GM21360 (cell line): Measurements from ENCODE around the gene GPR107.

Source experiments
- ATAC-seq: cut with Tn5 transposase; IDR thresholded peaks from one replicate; pipeline ENCODE4 v1.9.1; 2021; ENCODE audit warnings: mild to moderate bottlenecking, moderate library complexity; ENCODE audit not compliant: unreplicated experiment

GPR107 gene

DNA sequence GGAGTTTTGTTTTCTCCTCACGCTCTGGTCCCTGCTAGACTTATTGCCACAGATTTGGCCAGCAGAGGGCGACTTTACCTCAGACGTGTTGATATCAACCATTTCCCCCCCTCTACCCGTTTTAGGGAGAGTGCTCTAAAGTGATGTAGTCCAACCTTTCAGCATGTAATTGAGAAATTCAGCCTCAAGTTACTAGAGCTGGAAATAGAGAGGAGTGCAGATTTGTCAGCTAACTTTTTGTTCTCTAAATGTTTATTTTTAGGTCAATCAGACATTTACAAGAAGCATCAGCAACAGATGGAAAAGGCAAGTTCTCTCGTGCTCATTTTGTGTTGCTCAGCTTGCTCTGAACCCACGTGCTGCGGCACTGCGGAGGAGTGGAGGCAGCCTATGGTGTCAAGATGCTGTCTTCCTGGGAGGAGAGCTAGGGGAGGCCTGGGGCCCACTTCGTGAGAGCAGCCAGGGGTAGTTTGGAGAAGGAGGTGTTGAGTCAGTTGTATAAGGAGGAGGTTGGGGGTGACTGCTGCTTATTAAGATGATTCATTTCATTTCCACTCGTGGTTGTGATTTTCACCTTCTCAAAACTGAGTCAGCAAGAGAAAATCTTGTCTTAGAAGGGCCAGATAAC is 53.6 kb downstream of the GPR107 start:
- no peak for ATAC-seq

DNA sequence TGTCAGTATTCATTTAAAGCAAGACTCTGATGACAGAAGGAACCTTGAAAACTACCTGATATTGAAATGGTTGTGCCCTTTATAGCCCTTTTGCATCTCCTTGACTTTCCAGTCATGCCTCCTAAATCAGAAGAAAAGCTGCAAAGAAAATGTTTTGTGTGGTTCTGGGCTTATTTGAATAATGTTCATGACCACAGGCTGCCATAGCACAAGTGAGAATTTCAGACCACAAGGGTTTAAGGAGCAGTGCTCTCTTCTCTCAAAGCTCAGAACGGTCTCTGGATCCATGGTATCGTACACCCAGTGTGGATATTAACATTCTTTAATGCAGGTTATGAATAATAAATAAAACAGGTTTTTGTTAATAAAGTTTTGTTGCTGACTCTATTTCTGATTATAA is 54.2 kb downstream of the GPR107 start:
- ATAC-seq, result no peak

DNA sequence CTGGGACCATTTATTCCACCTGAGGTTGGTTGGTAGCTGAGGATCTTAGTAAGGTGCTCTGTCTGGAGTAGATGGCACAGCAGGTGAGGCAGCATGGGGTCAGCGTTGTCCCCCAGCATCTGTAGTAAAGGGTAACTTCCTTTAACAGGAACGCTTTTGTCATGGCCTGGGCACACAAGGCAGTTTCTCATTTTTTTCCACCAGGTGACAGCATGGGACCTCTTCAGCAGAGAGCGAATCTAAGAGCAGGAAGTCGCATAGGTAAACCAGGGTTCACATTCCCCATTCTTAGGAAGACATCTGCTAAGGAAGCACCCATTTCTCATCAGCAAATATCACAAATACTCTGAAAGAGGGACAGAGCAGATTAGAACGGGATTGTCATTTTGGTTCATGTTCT is 56.5 kb downstream of the GPR107 start:
- ATAC-seq, result no peak

DNA sequence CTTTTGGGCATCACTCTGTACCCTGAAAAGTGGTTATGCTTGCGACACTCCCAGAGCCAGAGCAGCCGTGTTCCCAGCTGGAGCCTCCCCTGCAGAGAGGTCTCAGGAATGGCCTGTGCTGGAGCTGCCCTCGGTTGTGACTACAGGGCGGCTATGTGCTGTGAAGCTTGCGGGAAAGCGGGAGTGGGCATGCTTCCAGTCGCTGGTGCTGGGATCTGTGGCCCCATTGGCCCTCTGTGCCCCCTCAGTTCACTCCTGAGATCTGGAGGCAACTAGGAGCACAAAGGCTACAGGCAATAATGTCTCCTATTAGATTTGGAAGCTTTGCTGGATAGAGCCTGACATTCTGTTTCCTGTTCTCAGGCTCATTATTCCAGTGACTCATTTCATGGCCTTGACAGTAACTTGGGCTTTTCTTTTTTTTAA is 56.9 kb downstream of the GPR107 start:
- ATAC-seq, result no peak

DNA sequence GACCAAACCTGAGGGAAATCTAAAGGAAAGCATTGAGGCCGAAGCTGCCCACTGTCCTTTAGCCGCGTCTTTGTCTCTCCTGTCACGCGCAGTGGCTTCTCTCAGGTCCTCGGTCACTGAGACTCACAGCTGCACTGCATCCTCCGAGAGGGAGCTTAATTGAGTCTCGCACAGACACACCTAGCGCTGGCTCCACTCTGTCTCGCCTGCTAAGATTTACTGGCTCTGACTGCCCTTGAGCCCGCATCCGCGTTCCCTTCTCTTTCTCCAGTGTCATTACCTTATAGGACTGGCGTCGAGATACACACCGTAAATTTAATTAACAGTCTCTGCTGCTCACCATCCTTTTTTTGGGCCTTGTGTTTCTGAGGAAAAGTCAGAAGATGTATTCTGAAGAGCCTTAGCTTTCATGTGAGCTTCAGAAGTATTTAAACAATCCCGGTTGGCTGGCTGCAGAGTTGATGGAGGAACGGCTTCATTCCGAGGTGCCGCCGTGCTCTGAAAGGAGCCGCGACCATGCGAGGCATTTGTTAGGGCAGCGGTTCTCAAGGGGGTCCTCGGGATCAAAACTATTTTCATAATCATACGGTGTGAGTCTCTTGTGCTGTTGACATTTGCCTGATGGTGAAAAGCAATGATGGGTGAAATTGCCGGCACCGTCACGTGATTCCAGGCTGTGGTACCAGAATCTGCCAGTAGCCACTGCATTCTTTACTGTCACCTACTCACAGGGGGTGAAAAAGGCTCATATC is 58.3 kb downstream of the GPR107 start:
- ATAC-seq, result no peak

DNA sequence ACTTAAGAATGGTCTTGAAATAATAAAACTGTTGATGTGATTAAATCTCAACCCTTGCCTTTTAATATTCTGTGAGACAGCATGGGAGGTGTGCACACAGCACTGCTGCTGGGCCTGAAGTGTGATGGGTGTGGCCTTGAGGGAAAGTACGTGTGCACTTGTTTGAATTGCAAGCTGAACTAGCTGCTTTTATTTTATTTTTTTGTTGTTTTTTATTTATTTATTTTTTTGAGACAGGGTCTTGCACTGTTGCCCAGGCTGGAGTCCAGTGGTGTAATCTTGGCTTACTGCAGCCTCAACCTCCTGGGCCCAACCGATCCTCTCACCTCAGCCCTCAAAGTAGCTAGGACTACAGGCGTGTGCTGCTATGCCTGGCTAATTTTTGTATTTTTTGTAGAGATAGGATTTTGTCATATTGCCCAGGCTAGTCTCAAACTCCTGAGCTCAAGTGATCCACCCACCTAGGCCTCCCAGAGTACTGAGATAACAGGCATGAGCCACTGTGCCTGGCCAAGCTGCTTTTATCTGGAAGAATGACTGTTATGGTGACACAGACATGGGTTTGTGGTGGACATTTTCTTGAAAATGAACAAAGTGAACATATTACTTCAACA is 58.9 kb downstream of the GPR107 start:
- ATAC-seq, result no peak

DNA sequence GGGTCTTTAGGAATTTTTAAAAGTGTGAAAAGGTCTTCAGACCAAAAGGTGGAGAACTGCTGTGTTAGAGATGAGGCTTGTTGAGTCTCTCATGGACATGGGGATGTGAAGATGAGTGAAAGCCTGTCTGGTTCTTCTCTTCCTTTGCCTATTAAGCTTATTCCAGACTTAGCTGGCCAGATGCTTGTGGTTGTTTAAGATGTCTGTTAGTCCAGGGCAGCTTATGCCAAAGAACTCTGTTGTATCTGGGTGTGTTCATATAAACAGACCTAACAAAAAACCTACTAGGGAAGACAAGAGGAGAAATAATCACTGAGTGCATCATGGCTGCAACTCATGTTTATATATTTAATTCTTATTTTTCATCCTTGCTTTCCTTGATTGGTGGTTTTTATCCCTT is 61.0 kb downstream of the GPR107 start:
- ATAC-seq, result no peak

DNA sequence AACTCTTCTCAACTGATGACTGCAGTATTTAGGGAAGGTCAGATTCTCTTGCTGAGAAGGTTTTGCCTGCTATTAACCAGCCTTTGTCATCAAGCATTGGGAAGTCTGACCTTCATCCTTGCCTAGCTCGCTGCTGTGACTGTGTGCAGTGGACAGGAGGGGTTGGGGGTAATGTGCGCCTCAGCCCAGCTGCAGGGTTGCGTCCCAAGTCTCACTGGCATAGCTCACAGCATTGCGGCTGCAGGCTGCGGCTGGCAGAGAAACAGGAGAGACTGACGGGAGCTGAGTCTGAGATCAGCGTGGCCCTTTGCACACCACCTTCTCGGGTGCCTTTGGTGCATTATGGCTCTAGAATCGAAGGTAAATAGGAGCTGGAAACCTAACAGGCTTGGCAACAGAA is 62.6 kb downstream of the GPR107 start:
- ATAC-seq, result no peak

DNA sequence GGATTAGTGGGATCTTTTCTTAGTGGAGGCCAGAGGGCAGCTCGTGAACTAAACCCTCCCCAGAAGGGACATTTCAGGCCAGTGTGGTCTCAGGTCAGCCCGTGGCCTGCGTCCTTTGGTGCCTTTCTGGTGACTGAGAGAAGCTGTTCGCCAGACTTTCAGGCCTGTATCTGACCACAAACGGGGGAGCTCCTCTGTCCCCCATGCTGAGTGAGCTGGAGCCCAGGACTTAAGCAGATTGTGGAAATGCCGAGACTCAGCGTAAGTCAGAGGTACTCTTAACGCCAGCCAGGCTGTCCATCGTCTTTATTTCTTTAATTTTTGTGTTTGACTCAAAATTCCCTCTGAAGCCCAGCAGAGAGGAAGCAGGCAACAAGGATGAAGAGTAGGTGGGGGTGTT is 63.7 kb downstream of the GPR107 start:
- no peak for ATAC-seq

DNA sequence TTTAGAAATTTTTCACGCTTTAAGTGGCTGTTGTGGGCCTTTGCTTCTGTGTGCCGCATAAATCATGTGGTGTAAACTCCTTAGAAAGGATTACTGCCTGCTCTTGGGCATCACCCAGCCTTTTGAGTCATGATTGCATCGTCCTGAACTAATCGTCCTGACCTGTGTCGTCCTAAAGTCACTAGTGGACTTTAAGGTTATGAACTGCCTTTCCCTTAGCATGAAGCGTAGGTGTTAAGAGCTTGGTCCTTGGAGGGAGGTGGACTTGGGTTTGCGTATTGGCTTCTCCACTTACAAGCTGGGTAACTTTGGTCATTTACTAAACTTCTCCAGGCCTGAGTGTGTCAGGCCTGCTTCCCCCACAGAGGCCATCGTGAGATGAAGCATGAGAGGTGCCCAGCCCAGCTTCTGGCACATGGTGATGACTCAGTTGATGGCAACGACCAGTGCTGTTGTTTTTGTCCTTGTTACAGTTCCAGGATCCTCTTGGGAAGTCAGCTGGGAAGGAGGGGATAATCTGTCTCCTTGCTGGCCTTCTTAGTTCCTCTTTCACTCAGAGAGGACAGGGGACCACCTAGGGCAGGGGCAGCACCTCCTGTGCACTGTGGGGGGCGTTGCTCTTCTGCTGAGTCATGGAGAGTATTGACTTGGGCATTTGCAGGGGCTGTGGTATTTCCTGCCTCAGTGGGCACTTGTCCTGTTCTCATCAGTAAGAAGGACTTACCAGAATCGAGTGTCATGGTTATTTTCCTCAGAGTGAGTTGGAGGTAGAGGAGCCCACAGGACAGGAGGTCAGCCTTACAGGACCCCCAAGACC is 64.3 kb downstream of the GPR107 start:
- no peak for ATAC-seq

DNA sequence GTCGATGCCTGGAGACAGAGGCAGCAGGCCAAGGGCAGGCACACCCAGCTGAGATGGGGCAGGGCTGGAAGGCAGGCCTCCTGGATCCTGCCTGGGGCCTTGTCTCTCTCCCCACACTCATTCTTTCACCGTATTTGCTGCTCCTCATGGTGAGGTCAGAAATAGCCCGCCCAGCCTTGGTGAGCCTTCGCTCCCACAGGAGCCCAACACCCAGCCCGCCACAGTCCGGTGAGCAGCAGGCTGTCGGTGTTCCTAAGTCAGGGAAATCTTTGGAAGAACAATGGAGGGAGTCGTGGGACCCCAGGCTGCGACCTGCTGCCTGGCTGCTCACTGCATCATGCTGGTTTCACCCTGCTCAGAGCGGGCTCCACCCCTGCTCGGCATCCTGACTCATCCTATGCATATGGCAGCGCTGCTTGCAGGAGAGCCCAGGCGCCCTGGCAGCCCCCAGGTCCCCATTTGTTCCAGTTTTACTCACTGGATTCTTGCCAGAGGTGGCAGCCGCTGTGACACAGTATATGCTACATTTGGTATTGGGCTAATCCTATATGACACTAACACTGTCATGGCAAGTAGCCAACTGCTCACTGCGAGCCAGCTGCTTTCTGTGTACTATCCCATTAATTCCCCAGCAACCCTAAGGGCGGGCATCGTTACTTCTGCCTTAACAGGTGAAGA is 65.3 kb downstream of the GPR107 start:
- ATAC-seq, result no peak

DNA sequence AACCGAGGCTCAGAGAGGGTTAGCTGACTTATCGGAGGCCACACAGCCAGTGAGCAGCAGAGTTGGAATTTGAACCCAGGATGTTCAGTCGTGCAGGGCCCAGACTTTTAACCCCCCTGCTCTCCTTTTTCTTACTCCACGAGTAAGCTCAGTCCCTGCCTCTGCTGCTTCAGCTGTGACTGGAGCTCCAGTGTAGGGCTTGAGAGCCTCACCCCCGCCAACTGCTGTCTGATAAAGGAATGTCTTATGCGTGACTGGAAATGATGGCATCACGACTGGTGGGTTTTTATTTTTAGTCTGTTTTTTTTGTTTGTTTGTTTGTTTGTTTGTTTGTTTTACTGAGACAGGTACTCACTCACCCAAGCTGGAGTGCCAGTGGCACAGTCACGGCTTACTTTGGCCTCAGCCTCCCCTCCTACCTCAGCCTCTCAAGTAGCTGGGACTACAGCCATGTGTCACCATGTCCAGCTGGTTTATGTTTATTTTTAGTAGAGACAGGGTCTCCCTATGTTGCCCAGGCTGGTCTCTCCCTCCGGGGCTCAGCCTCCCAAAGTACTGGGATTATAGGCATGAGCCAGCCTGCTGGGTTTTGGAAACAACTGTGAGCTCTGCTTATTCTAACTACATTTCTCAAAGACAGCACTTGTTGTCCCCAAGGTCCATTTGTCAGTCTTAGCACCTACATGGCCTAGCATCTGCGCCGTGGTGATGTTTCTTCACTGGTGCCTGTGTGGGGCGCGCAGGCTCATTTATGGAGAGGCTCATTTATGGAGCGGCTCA is 66.0 kb downstream of the GPR107 start:
- no peak for ATAC-seq

DNA sequence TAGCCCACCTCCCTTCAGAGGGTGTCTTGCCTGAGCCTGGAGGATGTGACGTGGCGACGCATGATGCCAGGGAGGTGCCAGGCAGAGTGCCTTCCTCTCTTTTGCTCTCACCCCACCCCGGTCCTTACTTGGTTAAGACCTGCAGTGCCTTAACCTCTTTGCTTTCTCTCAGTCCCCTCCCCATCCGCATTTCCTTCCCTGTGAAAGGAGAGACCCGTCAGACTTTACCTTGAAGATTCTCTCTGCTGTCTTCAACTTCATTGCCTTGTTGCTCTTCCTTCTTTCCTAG is 66.5 kb downstream of the GPR107 start:
- no peak for ATAC-seq

DNA sequence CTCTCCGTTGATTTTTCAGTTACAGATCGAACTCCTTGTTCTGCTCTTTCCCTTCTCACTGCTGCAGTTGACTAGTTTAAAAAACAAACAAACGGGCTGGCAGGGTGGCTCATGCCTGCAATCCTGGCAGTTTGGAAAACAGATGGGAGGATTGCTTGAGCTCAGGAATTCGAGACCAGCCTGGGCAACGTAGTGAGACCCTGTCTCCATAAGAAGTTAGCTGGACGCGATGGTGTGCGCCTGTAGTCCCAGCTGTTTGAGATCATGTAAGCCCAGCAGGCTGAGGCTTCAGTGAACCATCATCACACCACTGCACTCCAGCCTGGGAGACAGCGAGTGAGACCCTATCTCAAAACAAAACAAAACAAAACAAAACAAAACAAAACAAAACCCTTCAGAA is 67.1 kb downstream of the GPR107 start:
- ATAC-seq, result no peak

DNA sequence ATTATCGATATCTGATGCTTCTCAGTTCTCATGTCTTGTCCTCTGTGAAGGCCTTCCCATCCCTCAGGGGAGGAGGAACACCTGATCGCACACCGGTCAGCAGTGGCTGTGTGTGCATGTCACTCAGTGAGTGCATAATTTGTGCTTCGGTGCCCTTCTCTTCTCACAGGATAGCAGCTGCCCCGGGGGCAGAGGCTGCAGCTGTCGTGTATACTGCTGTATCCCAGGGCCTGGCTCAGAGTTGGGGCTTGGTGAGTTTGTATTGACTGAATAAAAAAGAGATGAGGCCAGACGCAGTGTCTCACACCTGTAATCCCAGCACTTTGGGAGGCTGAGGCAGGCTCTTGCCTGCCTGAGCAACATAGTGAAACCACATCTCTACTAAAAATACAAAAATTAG is 68.8 kb downstream of the GPR107 start:
- no peak for ATAC-seq

DNA sequence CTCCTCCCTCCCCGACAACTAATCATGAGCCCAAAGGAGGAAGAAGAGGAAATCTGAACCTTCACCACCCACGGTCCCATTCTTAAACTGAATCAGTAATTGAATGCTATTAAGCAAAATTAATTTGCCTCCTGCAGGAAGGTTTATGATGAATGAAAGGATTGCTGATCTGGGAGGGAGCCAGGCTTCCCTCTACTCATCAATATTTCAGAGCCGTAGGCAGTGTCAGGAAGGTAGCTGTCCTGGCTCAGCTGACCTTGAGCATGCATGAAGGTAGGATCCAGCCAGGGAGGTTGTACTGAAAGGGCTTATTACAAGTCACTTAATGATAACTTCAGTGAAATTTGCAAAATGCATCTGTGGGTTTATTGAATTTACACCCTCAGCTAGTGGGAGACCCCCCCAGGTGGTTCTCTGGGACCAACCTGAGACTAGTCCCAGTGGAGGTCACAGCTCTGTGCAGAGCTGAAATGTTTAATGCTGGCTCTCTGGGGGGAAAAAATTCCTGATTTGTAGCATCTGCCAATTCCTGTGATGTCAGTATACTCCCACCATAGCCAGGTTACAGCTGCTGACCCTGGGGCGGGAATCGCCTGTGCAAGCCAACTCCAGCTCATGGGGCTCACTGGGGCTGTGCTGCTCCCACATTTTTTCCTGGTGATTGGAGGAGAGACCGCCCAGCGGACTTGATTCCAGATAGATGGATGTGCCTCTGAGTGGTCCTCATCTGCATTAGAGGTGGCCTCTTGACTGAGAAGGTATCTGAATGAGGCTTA is 70.6 kb downstream of the GPR107 start:
- no peak for ATAC-seq

DNA sequence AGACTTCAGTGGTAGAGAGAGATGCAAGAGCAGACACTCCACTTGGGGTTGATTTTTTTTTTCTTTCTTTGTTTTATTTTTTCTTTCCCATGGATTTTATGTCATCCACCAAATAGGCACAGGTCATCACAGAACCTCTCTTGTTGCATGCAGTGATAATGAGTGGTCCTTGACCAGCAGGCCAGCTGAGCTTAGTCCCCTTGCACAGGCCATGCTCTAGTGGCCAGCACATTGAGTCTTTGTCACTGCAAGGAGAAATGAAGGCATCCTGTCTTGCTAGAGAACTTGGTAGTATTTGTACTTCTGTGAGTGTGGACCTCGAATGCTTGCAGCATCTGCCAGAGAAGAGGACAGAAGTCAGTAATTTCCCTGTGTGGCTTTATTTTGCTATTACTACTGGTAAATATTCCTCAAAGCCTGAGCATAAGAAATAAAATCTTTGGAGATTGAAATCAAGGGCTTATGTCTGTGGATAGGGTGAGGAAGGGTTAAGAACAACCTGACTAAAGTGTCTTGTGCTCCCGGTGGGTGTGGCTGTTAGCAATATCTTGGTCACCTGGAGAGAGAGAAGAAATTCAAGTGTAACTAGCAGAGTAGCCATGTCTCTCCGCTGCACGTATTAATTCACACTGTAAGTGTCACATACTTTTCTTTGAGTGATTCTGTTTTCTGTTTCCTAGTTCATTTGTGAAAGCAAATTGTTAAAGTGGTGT is 73.2 kb downstream of the GPR107 start:
- ATAC-seq, result no peak

DNA sequence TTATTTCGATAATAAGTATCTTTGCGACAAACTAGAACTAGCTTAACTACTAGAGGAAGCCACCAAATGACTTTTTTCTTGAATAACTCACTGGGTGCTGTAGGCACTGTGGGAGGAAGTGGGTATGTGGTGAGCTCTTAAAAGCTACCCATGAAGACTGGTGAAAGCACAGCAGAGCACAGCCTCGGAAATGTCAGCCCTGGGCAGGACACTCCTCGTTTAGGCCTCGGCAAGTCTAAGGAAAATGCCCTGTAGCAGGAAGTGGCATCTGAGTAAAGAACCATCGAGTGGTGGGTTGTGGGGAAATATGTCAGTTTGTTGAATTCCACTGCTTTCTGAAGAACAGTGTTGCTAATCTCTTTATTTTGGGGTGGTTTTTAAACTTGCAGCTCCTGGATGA is 74.5 kb downstream of the GPR107 start:
- no peak for ATAC-seq
